Neural cell (in vitro differentiated cells): ENCODE data around the gene ARAP2.

Experiments used
- EP300 ChIP-seq: fragments of 450-650 bp; conservative IDR thresholded peaks from 2 replicates; pipeline ENCODE4 v1.6.1; 2014; ENCODE audit warnings: antibody characterized with exemption, mild to moderate bottlenecking, moderate library complexity; ENCODE audit not compliant: poor library complexity, severe bottlenecking
- EZH2 ChIP-seq: fragments of 200-600, 300-800 bp; shearing (Covaris generic), sonication (generic); IDR thresholded peaks from 2 replicates; pipeline ENCODE4 v1.6.1; 2014; ENCODE audit warnings: antibody characterized with exemption, low read length, borderline replicate concordance, mild to moderate bottlenecking; ENCODE audit not compliant: insufficient read depth, poor library complexity, severe bottlenecking
- MXI1 ChIP-seq: fragments of 450-650 bp; conservative IDR thresholded peaks from 2 replicates; pipeline ENCODE4 v1.6.1; 2014; ENCODE audit warnings: antibody characterized with exemption, mild to moderate bottlenecking; ENCODE audit not compliant: poor library complexity, severe bottlenecking
- TF ChIP-seq, protein P1 (sequence below): fragments of 450-650 bp; IDR thresholded peaks from 2 replicates; pipeline ENCODE4 v1.5.1; 2014; ENCODE audit warnings: antibody characterized with exemption, mild to moderate bottlenecking, moderate library complexity; ENCODE audit not compliant: poor library complexity, severe bottlenecking

GRCh38 chr4:36039026-36039425, 205.3 kb downstream of the ARAP2 start:
- TF ChIP-seq EZH2 (no peak), MXI1 (no peak), EP300 (no peak)
- TF ChIP-seq, protein P1, sequence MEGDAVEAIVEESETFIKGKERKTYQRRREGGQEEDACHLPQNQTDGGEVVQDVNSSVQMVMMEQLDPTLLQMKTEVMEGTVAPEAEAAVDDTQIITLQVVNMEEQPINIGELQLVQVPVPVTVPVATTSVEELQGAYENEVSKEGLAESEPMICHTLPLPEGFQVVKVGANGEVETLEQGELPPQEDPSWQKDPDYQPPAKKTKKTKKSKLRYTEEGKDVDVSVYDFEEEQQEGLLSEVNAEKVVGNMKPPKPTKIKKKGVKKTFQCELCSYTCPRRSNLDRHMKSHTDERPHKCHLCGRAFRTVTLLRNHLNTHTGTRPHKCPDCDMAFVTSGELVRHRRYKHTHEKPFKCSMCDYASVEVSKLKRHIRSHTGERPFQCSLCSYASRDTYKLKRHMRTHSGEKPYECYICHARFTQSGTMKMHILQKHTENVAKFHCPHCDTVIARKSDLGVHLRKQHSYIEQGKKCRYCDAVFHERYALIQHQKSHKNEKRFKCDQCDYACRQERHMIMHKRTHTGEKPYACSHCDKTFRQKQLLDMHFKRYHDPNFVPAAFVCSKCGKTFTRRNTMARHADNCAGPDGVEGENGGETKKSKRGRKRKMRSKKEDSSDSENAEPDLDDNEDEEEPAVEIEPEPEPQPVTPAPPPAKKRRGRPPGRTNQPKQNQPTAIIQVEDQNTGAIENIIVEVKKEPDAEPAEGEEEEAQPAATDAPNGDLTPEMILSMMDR = no peak
